AG04449 (cell line): Measurements from ENCODE around the gene ZNF793.

Experiments
- CTCF ChIA-PET: fragments of 350-600 bp; formaldehyde crosslinking; extraction: SDS; loops from one replicate; lab custom pipeline; 2021; ENCODE audit warnings: antibody characterized with exemption; lab: Yijun Ruan, JAX
- POLR2A ChIA-PET: fragments of 400-600, 350-600 bp; formaldehyde crosslinking; extraction: SDS; loops from one replicate; lab custom pipeline; 2020; ENCODE audit warnings: antibody characterized with exemption, inconsistent platforms; lab: Yijun Ruan, JAX
- DNase-seq: peaks from one replicate; pipeline ENCODE4 v3.0.0-alpha.2; 2010; ENCODE audit warnings: low read depth, low spot score
- H3K4me3 ChIP-seq: 2 replicates; pipeline ENCODE4 v1.5.1; 2011; ENCODE audit warnings: low read depth, mild to moderate bottlenecking, control low read depth, low read length
- TF ChIP-seq, protein P1 (sequence below): IDR thresholded peaks from one replicate; pipeline ENCODE4 v1.5.1; 2011; ENCODE audit warnings: mild to moderate bottlenecking, moderate library complexity, low read length, control low read depth, inconsistent platforms; ENCODE audit not compliant: insufficient read depth; ENCODE audit errors: missing control alignments

ZNF793 gene

GRCh38 chr19:37511186-37511585, 4.4 kb downstream of the ZNF793 start:
- H3K4me3 ChIP-seq, result no peak overlapping the region
- CTCF ChIA-PET, result no interaction called here
- DNase-seq, result no peak
- POLR2A ChIA-PET, result no interaction called here
- TF ChIP-seq, protein P1, sequence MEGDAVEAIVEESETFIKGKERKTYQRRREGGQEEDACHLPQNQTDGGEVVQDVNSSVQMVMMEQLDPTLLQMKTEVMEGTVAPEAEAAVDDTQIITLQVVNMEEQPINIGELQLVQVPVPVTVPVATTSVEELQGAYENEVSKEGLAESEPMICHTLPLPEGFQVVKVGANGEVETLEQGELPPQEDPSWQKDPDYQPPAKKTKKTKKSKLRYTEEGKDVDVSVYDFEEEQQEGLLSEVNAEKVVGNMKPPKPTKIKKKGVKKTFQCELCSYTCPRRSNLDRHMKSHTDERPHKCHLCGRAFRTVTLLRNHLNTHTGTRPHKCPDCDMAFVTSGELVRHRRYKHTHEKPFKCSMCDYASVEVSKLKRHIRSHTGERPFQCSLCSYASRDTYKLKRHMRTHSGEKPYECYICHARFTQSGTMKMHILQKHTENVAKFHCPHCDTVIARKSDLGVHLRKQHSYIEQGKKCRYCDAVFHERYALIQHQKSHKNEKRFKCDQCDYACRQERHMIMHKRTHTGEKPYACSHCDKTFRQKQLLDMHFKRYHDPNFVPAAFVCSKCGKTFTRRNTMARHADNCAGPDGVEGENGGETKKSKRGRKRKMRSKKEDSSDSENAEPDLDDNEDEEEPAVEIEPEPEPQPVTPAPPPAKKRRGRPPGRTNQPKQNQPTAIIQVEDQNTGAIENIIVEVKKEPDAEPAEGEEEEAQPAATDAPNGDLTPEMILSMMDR, result no peak

DNA sequence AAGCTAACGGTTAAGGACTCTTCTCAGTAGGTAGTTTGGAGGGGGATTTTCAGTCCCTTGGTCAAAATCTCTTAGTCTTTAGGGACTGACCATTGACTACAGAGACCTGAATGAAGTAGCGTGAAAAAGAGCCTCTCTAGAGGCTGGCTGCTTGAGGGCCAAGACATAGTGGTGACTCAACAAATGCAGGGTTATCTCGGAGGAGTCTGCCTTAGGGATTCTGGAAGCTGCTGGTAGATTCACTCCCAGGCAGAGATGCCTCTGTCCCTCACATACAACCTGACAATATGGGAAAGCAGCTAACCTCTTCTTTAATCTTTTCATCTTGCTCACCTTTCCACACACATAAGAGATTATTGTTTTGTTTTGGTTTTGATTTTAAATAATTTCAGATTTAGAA, 5.1 kb downstream of the ZNF793 start:
- POLR2A ChIA-PET, result no interaction called here
- no peak overlapping the region for H3K4me3 ChIP-seq
- DNase-seq, result no peak
- TF ChIP-seq, protein P1, result no peak
- CTCF ChIA-PET, result no interaction called here

GRCh38 chr19:37513397-37513796, 6.7 kb downstream of the ZNF793 start:
- CTCF ChIA-PET, result no interaction called here
- POLR2A ChIA-PET, result interaction anchor here (0.6 kb wide), 1 partner anchor 70 kb away, joined by 3 read pairs; no protein-coding TSS in a partner anchor
- no peak for DNase-seq
- TF ChIP-seq, protein P1, result no peak
- no peak overlapping the region for H3K4me3 ChIP-seq

GRCh38 chr19:37519890-37520289, 13.2 kb downstream of the ZNF793 start:
- ChIA-PET CTCF (no interaction called here), POLR2A (no interaction called here)
- TF ChIP-seq, protein P1, result no peak
- no peak overlapping the region for H3K4me3 ChIP-seq
- DNase-seq, result no peak

GRCh38 chr19:37537391-37537947, 30.7 kb downstream of the ZNF793 start:
- DNase-seq, result no peak
- ChIA-PET POLR2A (no interaction called here), CTCF (no interaction called here)
- TF ChIP-seq, protein P1, result no peak
- H3K4me3 ChIP-seq, result no peak overlapping the region

DNA sequence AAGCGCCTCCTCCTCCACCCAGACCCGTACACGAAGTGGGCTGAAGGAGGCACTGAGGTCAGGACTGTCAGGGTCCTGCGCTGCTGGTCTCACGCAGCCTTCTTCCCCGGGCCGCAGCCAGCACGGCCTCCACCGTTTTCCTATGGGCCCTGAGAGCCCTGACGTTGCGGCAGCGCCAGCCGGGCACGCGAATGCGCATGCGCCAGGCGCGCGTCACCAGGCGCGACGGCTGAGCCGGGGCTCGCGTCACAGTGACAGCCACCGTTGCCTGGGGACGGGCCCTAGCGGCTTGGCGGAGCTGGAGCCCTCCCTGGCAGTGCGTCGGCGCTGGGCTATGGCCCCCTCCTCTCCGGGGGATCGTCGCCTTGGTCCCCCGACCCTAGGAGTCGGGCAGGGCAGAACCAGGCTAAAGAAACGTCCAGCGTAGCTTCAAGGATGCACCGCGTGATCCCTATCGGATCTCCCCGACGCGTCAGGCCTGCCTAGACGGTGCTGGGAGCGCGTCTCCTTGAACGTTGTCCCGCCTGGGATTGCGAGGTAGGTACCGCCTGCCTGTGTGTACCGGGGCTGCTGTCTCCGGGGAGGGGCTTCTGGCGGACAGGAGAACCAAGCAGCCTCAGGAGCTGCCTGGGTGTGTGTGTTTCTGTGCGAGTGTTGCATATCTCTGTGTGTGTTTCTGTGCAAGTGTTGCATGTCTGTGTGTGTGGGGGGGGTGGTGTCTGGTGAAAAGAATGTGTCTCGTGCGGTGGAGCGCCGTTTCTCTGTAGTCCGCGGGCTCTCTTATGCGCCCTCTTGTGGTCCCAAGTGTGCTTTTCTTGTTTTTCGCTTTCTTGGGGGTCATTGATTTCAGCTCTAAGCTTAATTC, 44.6 kb downstream of the ZNF793 start:
- ChIA-PET CTCF (interaction anchor here (0.8 to 1.4 kb wide), 3 partner anchors 9 to 579 kb away, joined by 4 read pairs; no protein-coding TSS in a partner anchor), POLR2A (no interaction called here)
- no peak for DNase-seq
- TF ChIP-seq, protein P1, result peak; percentile 38
- peak overlapping the region; percentile 79 for H3K4me3 ChIP-seq
